Activated naive CD4-positive, alpha-beta T cell treated with anti-CD3 and anti-CD28 coated beads, Interleukin-2, amount 50 U/mL, for 72 hours (primary cell): ENCODE measurements around the gene PGA3. TPM values are rescaled to one million over a fixed set of nuclear protein-coding genes. Genes with fewer than 3 reads are reported as not detected.
"Not testable (repeated sequence)": the region's sequence is repeated elsewhere in the genome, so short reads cannot be mapped to it uniquely, and the experiment has no call there.

Experiments
- ATAC-seq, 2 donors: fragments of 150-1000 bp; cut with Tn5 transposase; 2 replicates each; pipeline ENCODE4 v1.10.0; 2021; ENCODE audit warnings: mild to moderate bottlenecking in 2 of 2, moderate library complexity in 2 of 2
- DNase-seq, 2 donors: peaks; one replicate each; pipeline ENCODE4 v3.0.0; 2021 to 2022; ENCODE audit warnings: low spot score in 2 of 2
- H3K27ac Mint-ChIP-seq, 2 donors: one replicate each; pipeline ENCODE4 v1.8.0; 2022; ENCODE audit warnings: mild to moderate bottlenecking in 2 of 2, mixed read lengths in 2 of 2
- H3K36me3 Mint-ChIP-seq, 2 donors: one replicate each; pipeline ENCODE4 v1.8.0; 2022; ENCODE audit warnings: mixed read lengths in 2 of 2
- H3K9me3 Mint-ChIP-seq, 2 donors: one replicate each; pipeline ENCODE4 v1.8.0; 2022; ENCODE audit warnings: mixed read lengths in 2 of 2
- total RNA-seq, 2 donors: library from RNA; stranded (reverse); gene quantifications; one replicate each; pipeline ENCODE4 v1.2.3, GENCODE V29; 2022

The PGA3 gene
- total RNA-seq, 2 donors from 2014 or later = not detected

DNA sequence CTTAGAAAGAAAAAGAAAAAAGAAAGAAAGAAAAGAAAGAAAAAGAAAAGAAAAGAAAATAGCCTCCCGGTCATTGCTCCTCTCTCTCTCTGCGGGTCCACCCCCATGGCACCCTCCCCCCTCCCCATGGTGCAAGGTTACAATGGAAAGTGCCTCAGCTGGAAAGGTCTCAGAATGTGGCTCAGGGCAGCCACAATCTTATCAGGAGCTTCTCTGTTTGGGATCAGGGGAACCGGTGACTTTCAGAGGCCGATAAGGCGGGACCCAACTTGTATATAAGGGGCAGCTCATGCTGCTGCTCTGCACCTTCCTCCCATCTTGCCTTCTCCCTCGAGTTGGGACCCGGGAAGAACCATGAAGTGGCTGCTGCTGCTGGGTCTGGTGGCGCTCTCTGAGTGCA lies 18.7 kb downstream of the PGA3 start, which contains the start of gene PGA4:
PGA4 (plus strand) TSS at position 301 of the 400 bp plus-strand sequence; CDS start at position 355, 54 bp downstream.
- not testable (repeated sequence) for DNase-seq, H3K9me3 Mint-ChIP-seq, H3K27ac Mint-ChIP-seq, H3K36me3 Mint-ChIP-seq, ATAC-seq

- not testable (repeated sequence) for H3K27ac Mint-ChIP-seq, H3K36me3 Mint-ChIP-seq, ATAC-seq, H3K9me3 Mint-ChIP-seq, DNase-seq
Observed at GRCh38 chr11:61222692-61223091, 19.4 kb downstream of the PGA3 start.

DNA sequence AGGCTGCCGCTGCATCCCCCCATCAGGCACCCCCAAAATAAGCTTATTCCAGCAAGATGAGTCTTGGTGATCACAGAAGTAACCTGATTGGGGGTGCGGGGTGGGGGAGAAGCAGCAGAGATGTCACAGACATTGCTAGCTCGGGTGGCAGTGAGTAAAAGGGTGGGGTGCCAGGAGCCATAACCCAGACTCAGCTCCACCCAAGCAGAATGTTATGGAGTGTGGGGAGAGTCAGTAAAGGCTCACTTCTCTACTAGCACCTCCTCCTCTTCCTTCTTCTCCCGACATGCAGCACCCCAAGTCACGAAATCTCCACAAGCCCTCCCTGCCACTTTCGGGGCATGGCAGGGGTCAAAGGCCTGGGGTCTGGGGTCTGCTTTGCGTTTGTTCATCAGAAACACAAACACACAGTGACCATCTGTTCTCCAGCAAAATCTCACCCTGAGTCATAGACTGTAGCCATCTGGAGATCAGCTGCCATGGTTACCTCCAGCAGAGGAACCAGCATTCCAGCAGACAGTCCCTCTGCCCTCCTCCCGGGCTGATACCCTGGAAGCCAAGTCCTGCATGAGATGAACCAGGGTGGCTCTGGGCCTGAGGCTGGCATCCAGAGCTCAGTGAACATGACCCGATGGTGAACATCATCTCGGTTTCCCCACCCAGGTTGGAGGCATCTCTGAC lies 23.3 kb downstream of the PGA3 start:
- H3K27ac Mint-ChIP-seq, DNase-seq, H3K9me3 Mint-ChIP-seq, H3K36me3 Mint-ChIP-seq, ATAC-seq: not testable (repeated sequence)

DNA sequence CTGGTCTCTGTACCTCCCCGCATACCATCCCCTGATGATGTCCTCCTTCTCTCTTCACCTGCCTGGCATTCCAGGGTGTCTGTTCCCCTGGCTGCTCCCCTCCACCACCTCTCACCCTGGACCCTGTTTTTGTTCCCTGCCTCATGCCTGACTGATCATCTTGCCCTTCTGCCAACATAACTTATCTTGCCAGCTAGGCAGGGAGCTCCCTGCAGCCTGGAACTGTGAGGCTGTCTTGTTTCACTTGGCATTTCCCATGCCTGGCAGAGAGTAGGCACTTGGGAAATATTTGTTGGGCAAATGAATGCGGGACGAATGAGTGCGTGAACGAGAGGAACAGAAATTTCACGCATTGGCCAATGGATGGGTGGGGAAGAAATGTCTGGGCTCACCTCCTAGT lies 26.1 kb downstream of the PGA3 start:
- not testable (repeated sequence) for H3K27ac Mint-ChIP-seq, DNase-seq, H3K36me3 Mint-ChIP-seq, ATAC-seq, H3K9me3 Mint-ChIP-seq

GRCh38 chr11:61231033-61231432 lies 27.7 kb downstream of the PGA3 start:
- H3K36me3 Mint-ChIP-seq, ATAC-seq, H3K27ac Mint-ChIP-seq, DNase-seq, H3K9me3 Mint-ChIP-seq: not testable (repeated sequence)

- not testable (repeated sequence) for H3K9me3 Mint-ChIP-seq, H3K36me3 Mint-ChIP-seq, ATAC-seq, H3K27ac Mint-ChIP-seq, DNase-seq
Observed at GRCh38 chr11:61231585-61231984, 28.3 kb downstream of the PGA3 start.

DNA sequence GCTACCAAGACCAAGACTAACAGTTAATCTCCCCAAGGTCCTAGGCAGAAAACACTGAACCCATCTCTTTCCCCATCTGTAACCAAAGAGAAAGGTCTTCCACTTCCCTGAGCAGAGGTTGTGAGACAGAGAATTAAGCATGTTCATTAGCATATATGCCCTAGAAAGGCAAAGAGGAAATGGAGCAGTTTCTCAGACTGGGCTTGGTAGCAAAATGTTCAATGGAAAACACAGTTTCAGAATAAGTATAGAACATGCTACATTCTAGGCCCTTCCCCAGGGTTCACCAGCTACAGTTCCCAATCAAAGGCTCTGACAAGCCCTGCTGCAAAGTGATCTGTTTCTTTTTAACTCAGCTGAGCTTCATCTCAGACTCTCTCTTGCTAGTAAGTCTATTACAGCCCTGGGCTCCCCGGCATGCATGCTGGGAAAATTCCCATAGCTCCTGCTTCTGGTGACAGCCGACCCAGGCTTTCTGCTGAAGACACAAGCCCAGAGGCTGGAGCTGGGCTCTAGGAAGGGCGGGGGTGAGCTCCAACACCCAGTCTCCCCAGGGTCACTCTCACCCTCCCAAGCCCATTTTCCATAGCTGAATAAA lies 29.3 kb downstream of the PGA3 start:
- ATAC-seq = peak in 1 of 2 donors; percentile 62
- not testable (repeated sequence) for H3K36me3 Mint-ChIP-seq, DNase-seq, H3K27ac Mint-ChIP-seq, H3K9me3 Mint-ChIP-seq

- not testable (repeated sequence) for H3K27ac Mint-ChIP-seq, H3K36me3 Mint-ChIP-seq, H3K9me3 Mint-ChIP-seq, DNase-seq
- peak; percentile 28 to 61 for ATAC-seq
Observed at GRCh38 chr11:61237130-61237529, 33.8 kb downstream of the PGA3 start.

DNA sequence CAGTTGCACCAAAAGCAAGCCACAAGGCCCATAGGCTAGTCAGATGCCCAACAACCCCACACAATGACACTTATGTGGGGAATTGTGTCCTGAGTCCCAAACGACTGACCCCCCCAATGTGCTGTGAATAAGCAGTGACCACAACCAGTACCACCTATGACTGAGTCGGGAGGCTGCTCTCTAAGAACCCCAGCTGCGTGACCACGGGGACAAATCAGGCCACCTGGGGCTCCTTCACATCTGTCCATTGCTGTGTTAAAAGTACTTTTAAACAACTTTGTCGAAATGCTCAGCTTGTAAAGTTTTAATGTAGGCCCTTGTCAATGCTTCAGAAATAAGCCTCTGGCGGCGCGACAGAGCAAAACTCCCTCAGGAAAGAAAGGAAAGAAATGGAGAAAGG lies 37.0 kb downstream of the PGA3 start:
- ATAC-seq, H3K27ac Mint-ChIP-seq, H3K9me3 Mint-ChIP-seq, H3K36me3 Mint-ChIP-seq, DNase-seq: not testable (repeated sequence)

DNA sequence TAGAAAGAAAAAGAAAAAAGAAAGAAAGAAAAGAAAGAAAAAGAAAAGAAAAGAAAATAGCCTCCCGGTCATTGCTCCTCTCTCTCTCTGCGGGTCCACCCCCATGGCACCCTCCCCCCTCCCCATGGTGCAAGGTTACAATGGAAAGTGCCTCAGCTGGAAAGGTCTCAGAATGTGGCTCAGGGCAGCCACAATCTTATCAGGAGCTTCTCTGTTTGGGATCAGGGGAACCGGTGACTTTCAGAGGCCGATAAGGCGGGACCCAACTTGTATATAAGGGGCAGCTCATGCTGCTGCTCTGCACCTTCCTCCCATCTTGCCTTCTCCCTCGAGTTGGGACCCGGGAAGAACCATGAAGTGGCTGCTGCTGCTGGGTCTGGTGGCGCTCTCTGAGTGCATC lies 37.6 kb downstream of the PGA3 start, which contains the start of gene PGA5:
PGA5 (plus strand) TSS at position 301 of the 400 bp plus-strand sequence; CDS start at position 353, 52 bp downstream.
- ATAC-seq, H3K36me3 Mint-ChIP-seq, DNase-seq, H3K27ac Mint-ChIP-seq, H3K9me3 Mint-ChIP-seq: not testable (repeated sequence)

DNA sequence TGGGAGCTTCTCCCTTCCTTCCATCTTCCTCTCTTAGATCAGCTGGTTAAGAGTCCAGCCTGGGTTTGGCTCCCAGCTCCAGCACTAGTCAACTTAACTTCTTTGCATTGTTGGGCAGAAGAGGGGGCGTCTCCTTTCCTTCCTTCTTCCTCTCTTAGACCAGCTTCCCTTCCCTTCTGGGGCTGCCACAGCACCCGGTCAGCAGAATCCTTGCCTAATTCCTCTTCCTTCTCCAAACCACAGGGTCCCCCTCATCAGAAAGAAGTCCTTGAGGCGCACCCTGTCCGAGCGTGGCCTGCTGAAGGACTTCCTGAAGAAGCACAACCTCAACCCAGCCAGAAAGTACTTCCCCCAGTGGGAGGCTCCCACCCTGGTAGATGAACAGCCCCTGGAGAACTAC lies 38.2 kb downstream of the PGA3 start:
- not testable (repeated sequence) for H3K9me3 Mint-ChIP-seq, H3K36me3 Mint-ChIP-seq, DNase-seq, H3K27ac Mint-ChIP-seq, ATAC-seq

- not testable (repeated sequence) for H3K9me3 Mint-ChIP-seq, DNase-seq, H3K36me3 Mint-ChIP-seq, ATAC-seq, H3K27ac Mint-ChIP-seq
Observed at GRCh38 chr11:61245284-61245964, 42.1 kb downstream of the PGA3 start.

- not testable (repeated sequence) for H3K27ac Mint-ChIP-seq, H3K36me3 Mint-ChIP-seq, H3K9me3 Mint-ChIP-seq, ATAC-seq, DNase-seq
Observed at GRCh38 chr11:61248071-61248470, 44.8 kb downstream of the PGA3 start.

GRCh38 chr11:61249201-61249600 lies 45.9 kb downstream of the PGA3 start:
- DNase-seq, H3K27ac Mint-ChIP-seq, H3K9me3 Mint-ChIP-seq, H3K36me3 Mint-ChIP-seq, ATAC-seq: not testable (repeated sequence)

DNA sequence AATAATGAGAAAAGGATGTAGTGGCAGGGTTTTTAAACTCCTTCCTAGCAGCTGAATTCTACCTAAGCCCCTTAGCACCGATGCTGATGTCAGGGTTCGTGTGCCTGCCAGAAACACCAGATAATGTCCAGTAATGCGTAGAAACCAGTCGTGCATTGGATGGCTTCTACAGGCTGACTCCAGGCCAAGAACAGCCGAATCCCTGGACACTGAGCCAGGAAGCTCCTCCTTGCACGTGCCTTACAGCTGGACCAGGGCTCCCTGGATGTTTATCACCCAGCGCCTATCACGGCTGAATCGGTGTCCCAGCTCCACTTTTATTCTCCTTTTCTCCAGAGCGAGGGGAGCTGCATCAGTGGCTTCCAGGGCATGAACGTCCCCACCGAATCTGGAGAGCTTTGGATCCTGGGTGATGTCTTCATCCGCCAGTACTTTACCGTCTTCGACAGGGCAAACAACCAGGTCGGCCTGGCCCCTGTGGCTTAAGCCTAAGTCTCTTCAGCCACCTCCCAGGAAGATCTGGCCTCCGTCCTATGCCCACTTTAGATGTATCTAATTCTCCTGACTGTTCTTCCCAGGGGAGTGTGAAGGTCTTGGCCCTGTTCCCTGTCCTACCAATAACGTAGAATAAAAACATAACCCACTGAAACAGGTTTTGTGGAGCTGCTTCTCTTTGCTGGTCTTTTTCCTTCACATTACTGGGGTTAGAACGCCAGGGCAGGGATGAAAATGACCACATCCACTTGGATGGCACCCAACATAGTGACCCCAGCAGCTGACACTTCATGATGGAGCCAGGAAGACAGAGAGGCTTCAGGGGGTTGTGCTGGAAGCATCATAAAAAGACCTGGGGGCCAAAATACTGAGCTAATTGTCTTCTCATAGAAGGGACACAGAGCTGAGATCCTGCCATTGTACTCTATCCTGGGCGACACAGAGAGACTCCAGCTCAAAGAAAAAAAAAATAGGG lies 47.8 kb downstream of the PGA3 start:
- ATAC-seq, DNase-seq, H3K36me3 Mint-ChIP-seq, H3K9me3 Mint-ChIP-seq: not testable (repeated sequence)
- H3K27ac Mint-ChIP-seq = peak overlapping the region in 1 of 2 donors; percentile 9

DNA sequence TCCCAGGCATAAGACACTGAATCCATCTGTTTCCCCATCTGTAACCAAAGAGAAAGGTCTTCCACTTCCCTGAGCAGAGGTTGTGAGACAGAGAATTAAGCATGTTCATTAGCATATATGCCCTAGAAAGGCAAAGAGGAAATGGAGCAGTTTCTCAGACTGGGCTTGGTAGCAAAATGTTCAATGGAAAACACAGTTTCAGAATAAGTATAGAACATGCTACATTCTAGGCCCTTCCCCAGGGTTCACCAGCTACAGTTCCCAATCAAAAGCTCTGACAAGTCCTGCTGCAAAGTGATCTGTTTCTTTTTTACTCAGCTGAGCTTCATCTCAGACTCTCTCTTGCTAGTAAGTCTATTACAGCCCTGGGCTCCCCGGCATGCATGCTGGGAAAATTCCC lies 49.0 kb downstream of the PGA3 start:
- H3K27ac Mint-ChIP-seq, DNase-seq, H3K36me3 Mint-ChIP-seq, H3K9me3 Mint-ChIP-seq: not testable (repeated sequence)
- ATAC-seq = peak in 1 of 2 donors; percentile 53
